ENCODE measurements around the gene PDAP1.
"Not testable (repeated sequence)": the region's sequence is repeated elsewhere in the genome, so short reads cannot be mapped to it uniquely, and the experiment has no call there.

PDAP1 gene

DNA sequence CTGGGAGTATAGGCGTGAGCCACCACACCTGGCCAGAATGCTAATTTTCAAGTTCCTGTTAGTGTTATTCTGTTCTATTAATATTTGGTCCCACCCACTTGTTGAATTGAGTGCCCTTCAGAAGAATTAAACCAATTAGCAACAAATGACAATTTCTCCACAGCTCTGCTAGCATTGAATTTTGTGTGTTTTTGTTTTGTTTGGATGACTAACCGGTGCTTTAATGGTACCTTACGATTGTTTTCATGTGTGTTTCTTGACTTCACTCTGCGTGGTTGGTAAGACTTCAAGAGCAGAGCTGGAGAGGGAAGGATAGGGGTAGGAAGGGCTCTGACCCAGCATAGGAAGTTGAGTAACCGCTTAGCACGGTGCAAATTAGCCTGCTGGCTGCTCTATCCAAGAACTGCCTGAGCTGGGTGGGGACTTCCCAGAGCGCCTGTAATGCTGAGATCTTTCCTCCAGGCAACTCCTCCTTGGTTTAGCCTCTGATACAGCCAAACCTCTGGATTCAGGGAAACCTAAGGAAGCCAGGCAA is 29.3 kb downstream of the PDAP1 start:
- DNase-seq (ENCODE audit: low read depth): peak; percentile 40

DNA sequence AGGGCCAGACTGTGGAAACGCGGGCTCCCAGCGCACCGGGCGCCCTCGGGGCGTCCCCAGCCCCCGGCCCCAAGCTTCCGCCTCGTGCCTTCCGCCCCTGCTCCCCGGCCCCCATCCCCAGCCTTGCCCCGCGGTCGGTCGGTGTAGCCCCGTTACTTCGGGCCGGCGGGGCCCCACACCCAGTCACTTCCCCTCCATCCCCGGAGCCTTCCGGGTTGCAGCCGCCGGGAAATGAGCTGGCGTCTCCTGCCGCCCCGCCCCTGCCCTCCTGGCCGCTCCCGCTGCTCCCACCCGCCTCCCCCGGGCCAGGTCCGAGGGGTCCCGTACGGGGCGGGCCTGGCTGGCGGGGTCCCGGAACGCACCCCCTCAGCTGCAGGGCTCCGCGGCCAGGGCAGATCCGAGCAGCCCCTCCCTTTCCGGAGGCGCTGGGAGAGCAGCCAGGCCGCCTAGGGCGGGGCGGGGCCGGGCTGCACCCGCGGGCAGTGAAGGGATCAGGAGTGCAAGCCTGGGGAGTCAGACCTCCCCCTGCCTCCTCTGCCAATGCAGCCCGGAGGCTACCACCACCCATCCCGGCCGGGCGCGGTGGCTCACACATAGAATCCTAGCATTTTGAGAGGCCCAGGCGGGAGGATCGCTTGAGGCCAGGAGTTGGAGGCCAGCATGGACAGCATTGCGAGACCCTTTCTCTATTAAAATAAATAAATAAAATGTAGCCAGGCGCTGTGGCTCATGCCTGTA is 33.2 kb downstream of the PDAP1 start:
- DNase-seq (ENCODE audit: low read depth): peak; percentile 57

DNA sequence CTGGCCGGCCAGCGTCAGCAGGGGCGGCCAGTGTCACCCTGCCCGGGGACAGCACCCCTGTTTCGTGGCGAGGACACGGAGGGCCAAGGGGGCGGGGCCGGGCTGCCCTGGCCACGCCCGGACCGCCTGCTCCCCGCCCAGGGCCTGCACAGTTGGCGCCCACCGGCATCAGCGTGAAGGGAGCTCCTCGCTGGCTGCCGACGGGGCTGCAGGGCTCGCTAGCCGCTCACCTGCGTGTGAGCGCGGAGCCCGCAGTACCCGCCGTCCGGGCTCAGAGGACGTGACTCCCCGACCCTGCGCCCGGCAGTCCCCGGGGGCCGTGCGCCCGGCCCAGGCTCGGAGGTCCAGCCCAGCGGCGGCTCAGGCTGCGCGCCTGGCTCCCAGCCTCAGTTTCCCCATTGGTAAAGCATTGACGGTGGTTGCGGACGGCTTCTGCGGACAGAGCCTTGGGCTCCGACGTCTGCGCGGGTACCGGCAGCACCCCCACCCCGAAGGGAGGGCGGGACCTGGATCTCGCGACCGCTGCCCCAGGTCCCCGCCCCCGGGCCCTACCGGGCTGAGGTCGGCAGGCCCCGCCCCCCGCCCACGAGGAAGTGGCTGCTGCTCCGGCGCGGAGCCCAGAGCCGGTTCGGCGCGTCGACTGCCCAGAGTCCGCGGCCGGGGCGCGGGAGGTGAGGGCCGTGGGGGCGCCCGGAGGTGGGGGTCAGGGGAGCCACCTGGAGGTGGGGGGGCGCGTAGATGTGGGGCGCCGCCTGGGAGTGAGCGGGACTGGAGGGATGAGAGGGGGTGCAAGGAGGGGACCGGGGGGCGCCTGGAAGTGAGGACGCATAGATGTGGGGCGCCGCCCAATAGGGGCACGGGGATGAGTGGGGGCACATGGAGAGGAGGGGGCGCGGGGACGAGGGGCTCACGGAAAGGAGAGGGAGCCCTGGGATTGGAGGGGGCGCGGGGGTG is 34.0 kb downstream of the PDAP1 start, which contains the start of gene ARPC1B:
Gene ARPC1B, plus strand, starts transcription at position 620 of the 954 bp plus-strand sequence. CDS start 10,985 bp downstream, outside the sequence.
- DNase-seq (ENCODE audit: low read depth): peak; percentile 82

DNA sequence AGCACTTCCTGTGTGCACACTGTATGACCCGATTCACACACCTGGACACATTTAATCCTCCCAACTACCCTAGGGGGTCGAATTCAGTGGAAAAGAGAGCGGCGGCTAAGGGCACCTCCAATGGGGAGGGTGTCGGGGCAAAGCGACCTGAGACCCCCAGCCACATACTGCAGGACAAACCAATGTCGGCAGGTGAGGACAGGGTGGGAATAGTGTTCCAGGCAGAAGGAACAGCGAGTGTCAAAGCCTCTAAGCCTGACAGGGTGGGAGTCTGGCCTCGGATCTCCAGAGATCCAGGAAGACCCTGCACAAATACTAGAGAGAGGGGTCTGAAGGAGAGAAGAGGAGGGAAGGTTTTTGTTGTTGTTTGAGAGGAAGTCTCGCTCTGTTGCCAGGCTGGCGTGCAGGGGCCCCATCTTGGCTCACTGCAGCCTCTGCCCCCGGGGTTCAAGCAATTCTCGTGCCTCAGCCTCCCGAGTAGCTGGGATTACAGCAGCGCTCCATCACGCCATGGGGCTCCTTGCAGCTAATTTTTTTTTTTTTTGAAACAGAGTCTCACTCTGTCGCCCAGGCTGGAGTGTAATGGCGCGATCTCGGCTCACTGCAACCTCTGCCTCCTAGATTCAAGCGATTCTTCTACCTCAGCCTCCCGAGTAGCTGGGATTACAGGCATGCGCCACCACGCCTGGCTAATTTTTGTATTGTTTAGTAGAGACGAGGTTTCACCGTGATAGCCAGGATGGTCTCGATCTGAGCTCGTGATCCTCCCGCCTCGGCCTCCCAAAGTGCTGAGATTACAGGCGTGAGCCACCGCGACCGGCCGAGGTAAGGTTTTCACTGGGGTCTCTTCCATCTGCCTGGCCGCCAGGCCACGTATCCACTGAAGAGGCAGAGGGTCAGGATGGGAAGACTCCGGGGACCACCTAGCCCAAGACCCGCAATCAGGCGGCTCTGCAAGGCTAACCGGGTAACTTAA is 35.0 kb downstream of the PDAP1 start:
- DNase-seq (ENCODE audit: low read depth): no peak

DNA sequence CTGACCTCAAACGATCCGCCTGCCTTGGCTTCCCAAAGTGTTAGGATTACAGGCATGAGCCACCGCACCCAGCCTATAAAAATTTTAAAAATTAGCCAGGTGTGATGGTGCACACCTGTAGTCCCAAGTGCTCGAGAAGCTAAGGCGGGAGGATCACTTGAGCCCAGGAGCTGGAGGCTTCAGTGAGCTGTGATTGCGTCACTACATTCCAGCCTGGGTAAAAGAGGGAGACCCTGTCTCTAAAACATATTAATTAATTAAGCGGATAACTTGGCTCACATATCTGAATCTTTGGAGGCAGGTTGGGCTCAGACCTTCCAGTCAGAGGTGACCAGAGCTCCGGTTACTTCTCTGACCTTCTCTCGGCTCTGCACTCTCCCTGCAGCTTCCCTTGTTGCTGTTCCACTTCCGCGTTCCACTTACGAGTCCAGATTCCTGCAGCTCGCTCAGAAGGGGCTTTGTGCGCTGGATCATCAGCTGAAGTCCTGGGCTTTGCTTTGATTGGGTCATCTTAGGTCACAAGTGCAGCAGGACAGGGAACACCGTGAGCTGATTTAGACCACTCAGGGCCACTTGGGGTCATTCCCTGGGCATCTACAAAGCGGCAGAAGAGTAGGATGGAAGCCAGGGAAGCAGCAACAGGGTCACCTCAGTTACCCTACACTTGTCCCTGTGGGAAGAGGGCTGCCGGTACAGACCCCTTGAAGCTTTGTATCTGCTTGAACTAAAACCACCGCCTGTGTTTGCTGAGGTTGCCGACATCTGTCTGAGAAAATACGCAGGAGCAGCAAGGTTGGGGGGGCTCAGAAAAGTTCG is 35.9 kb downstream of the PDAP1 start:
- no peak for DNase-seq (ENCODE audit: low read depth)

DNA sequence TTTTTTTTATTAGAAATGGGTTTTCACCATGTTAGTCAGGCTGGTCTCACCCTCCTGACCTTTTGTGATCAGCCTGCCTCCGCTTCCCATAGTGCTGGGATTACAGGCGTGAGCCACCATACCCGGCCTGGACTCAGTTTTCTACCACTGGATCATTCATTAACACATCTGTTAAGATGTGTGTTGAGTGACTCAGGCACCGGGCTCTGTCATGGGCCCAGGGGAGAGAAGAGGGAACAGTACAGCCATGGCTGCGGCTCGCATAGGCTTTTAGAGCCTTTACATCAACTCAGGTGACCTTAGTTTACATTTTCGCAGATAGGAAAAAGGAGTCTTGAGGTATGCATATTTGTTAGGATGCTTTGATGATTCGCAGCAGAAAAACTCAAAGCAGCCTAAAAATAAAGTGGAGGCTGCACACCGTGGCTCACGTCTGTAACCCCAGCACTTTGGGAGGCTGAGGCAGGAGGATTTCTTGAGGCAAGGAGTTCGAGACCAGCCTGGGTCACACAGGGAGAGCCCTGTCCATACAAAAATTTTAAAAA is 36.9 kb downstream of the PDAP1 start:
- DNase-seq (ENCODE audit: low read depth): no peak

DNA sequence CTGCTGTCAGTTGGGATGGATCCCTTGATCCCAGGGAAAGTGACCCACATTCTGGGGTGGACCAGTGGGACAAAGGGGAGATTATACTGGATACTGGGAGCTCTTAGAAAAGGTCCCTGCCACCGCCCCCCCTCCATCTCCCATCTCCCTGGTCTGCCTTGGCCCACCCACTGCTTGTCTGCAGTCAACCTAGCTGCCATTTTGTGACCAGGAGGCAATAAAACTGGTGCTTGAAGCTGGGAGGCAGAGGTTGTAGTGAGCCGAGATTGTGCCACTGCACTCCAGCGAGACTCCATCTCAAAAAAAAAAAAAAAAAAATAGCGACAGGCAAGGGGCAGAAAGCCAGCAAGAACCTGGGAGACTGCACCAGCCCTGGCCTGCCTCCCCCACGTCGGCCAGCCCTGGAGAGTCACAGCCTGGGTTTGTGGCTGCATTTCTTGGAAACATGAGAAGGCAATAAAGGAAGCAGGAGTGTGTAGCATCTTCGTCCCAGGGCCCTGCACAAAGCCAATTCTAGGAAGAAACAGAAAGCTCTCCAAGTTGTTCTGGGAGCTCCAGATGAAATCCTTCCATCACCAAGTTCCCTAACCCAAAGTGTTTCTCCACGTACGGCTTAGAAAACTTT is 38.5 kb downstream of the PDAP1 start:
- no peak for DNase-seq (ENCODE audit: low read depth)

DNA sequence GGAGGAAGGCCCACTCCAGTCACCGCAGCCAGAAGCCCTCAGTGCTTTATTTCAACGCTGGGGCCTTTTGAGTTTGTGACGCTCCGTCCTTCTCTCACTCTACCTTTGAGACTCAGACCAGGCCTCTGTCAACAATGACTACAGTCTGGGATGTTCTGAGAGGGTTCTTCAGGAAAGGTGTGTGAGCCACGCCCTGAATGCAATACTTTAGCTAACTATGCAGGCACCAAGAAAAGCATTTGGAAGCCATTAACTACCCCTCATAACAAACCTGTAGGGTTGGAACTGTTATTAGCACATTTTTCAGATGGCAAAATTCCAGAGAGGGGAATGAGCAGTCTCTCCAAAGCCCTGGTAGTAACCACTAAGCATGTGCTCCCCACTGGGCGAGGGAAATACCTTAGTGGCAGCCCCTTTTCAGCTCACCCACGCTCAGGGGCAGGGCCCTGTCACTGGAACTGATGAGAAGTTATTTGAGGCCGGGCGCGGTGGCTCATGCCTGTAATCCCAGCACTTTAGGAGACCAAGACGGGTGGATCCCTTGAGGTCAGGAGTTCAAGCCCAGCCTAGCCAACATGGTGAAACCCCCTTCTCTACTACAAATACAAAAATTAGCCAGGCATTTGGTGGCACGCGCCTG is 39.5 kb downstream of the PDAP1 start:
- no peak for DNase-seq (ENCODE audit: low read depth)

DNA sequence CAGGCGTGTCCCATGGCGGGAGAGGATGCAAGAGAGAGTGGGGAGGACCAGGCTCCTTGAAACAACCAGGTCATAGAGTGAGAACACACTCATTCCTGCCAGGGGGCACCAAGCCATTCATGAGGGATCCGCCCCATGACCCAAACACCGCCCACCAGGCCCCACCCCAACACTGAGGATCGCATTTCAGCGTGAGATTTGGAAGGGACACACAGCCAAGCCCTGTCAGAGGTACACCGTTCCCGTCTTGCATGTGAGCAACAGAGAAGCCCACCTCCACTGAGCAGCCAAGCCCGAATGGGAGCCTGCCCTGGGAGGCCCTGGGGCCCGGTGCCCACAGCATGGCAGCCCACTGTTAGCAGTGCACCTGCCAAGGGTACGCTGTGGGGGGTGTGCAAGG is 41.8 kb downstream of the PDAP1 start:
- DNase-seq (ENCODE audit: low read depth): no peak

DNA sequence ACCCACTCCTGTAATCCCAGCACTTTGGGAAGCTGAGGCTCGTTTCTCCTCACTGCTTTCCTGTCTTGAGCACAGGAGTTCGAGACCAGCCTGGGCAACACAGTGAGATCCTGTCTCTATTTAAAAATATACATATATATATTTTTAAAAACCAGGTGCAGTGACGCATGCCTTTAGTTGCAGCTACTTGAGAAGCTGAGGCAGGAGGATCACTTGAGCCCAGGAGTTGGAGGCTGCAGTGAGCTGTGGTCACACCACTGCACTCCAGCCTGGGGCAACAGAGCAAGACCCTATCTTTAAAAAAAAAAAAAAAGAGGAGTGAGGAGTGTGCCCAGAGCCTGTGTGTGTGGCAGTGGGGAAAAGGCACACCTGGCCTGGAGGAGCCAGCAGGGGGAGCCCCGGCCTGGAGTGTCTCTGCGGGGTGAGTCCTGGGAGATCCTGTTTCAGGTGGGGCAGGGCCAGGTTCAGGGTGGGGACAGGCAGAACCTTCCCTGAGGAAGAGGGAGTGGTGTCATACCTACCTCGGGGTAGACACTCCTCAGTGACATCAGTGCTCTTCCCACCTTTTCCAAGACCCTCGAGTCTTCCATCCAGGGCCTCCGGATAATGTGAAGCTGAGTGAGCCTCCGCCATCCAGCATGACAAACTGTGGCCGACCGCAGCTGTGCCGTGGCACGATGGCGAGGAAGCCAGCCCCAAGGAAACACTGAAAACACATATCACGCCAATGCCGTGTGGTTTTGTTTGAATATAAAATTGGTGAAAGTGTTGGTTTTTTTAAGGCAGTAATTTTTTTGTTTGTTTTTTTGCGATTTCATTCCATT is 42.9 kb downstream of the PDAP1 start:
- peak; percentile 53 for DNase-seq (ENCODE audit: low read depth)

DNA sequence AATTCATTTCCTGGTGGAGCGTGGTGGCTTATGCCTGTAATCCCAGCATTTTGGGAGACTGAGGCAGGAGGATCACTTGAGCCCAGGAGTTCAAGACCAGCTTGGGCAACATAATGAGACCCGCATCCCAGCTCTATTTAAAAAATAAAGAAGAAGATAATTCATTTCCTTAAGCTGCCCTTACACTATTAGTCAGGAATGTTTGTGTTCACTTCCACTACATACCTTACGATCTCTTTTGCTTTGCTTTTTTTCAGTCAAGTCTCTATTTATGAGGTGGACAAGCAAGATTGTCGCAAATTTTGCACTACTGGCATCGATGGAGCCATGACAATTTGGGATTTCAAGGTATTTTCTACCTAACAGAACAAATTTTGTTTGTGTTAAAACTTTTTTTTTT is 45.1 kb downstream of the PDAP1 start:
- no peak for DNase-seq (ENCODE audit: low read depth)

DNA sequence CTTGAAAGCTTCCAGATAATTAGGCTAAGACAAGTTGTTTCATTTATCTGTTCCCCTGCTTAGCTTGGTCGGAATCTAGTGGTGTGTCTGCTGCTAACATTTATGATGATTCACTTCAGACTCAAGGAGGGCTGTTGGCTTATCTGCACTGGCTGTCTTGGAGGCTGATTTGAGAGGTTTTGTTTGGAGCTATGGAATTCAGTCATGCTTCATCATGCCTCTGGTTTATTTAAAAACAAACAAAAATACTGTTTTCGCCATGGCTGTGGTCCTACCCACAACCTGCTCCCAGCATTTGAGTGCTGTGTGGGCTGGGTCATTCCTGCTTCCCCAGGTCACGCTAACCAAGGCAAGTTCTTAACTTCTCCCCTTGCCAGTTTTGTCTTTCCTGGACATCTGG is 45.6 kb downstream of the PDAP1 start:
- no peak for DNase-seq (ENCODE audit: low read depth)

DNA sequence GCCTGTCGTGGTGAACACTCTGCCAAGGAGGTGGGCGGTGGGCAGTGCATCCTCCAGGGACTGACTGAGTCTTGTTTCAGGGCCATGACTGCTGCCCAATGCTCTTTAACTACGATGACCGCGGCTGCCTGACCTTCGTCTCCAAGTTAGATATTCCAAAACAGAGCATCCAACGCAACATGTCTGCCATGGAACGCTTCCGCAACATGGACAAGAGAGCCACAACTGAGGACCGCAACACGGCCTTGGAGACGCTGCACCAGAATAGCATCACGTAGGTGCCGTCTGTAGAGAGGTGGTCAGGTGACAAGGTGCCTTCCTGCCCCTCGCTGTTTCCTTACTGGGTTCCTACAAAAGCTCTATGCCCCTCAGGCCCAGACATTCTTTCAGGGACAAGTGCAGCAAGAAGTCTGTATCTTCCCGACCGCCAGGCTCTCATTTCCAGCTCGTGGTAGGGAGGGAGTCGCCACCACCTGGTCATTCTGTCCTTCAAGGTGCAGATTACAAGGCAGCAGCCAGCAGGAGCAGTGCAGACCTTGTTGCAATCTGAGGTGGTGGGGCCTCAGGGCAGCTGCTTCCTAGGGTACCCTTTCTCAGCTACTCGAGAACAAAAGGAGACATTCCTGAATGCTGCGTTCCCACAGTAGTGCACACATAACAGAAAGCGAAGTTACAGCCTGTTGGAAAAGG is 48.8 kb downstream of the PDAP1 start:
- no peak for DNase-seq (ENCODE audit: low read depth)

DNA sequence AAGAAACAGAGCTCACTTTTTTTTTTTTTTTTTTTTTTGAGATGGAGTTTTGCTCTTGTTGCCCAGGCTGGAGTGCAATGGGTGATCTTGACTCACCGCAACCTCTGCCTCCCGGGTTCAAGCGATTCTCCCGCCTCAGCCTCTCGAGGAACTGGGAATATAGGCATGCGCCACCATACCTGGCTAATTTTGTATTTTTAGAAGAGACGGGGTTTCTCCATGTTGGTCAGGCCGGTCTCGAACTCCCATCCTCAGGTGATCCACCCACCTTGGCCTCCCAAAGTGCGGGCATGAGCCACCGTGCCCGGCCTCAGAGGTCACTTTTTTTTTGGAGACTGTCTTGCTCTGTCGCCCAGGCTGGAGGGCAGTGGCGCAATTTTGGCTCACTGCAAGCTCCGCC is 49.9 kb downstream of the PDAP1 start:
- DNase-seq (ENCODE audit: low read depth): not testable (repeated sequence)

DNA sequence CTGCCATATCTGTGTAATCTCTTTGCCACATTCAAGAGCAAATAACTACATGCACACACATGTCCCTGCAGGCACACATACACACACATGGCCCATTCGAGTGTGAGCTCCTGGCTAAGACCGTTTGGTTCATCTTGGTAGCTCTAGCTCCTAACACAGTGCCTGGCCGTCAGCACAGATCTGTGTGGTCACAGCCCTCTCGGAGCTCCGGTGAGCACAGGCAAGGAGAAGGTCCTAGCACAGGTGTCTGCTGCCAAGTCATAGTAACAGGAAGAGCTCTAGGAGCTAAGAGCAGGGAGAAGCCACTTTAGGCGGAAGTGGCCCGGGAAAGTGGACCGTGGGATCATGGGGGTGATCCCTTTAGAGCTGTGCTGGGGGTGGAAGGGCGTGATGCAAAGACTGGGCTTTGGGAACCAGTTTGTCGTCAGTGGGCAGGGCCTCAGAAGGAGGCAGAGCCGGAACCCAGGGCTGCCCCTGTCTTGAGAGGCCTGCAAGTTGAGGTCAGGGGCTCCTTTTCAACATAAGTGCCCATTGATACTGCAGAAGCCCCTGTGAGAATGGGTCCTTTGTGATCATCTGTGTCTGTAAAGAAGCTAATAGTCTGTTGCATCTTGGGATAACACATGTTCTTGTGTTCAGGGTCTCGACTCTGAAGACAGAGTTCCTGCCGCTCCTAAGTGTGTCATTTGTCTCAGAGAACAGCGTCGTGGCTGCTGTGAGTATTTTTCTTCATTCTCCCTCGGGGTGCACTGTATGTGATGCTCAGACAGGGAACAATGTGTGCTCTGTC is 50.5 kb downstream of the PDAP1 start:
- DNase-seq (ENCODE audit: low read depth): no peak

DNA sequence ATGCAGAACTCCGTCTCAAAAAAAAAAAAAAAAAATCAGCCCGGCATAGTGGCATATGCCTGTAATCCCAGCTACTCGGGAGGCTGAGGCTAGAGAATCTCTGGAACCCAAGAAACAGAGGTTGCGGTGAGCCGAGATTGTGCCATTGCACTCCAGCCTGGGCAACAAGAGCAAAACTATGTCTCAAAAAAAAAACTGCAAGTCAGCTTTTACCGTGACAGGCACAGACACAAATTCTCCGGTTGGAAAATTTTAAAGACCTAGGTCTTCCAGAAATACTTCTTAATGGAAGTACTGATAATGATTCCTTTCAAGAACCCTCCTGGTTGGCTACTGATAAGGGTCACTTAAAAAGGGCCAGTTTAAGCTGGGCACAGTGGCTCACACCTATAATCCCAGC is 53.3 kb downstream of the PDAP1 start:
- no peak for DNase-seq (ENCODE audit: low read depth)

DNA sequence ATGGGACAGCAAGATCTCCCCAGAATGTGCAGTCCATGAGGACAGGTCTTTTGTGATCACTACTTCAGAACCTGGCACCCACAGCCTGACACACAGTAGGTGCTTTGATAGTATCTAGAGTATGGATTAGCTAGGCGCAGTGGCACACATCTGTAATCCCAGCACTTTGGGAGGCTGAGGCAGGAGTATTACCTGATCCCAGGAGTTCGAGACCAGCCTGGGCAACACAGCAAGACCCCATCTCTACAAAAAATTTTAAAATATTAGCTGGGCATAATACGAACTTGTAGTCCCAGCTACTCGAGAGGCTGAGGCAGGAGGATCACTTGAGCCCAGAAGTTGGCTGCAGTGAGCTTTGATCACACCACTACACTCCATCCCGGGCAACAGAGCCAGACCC is 56.1 kb downstream of the PDAP1 start:
- no peak for DNase-seq (ENCODE audit: low read depth)
